ENCODE measurements around the gene HS3ST4. TPM values are rescaled to one million over a fixed set of nuclear protein-coding genes. Genes with fewer than 3 reads are reported as not detected.
"Not testable (repeated sequence)": the region's sequence is repeated elsewhere in the genome, so short reads cannot be mapped to it uniquely, and the experiment has no call there.

The HS3ST4 gene
- total RNA-seq, 1 donor from 2014 or later: not detected

- Histone ChIP-seq H3K4me3 (ENCODE audit: low read depth, low read length) (no peak overlapping the region), H3K36me3 (ENCODE audit: control insufficient read depth, insufficient read depth, low read length) (no peaks in the 10 kb centered on the region), H3K27me3 (ENCODE audit: control insufficient read depth, insufficient read depth, low read length) (no peaks in the 10 kb centered on the region)
- FAIRE-seq (no peak), DNase-seq (ENCODE audit: low read depth) (no peak)
- no peak for TF ChIP-seq CTCF (IDR thresholded peaks at IDR 0.05; ENCODE audit: insufficient read depth, low read length, severe bottlenecking)
These were observed 58.9 kb downstream of the HS3ST4 start for GRCh38 chr16:25750488-25751216.

GRCh38 chr16:25751230-25751835, 59.6 kb downstream of the HS3ST4 start:
- Histone ChIP-seq H3K27me3 (ENCODE audit: control insufficient read depth, insufficient read depth, low read length) (no peaks in the 10 kb centered on the region), H3K4me3 (ENCODE audit: low read depth, low read length) (no peak overlapping the region), H3K36me3 (ENCODE audit: control insufficient read depth, insufficient read depth, low read length) (no peaks in the 10 kb centered on the region)
- FAIRE-seq (no peak), DNase-seq (ENCODE audit: low read depth) (no peak)
- no peak for TF ChIP-seq CTCF (IDR thresholded peaks at IDR 0.05; ENCODE audit: insufficient read depth, low read length, severe bottlenecking)

DNA sequence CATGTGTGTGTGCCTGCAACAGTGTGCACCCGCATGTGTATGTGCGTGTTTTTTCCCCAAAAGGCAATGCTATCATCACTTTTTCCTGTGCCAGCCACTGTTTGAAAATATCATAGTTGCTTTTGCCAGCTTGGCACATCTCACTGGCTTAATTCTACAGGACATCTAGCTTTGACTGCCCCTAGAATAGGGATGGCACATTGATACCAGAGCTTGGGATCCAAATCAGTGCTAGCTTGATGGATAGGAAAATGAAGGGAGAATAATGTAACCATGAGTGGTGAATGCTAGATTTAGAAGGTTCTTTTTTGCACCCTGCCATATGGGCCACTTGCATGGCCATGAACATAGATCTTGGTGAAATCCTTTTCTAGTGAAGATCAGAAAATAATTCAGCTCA, 72.7 kb downstream of the HS3ST4 start:
- FAIRE-seq (no peak), DNase-seq (ENCODE audit: low read depth) (no peak)
- H3K4me3 ChIP-seq (ENCODE audit: low read depth, low read length): no peak overlapping the region
- no peaks in the 10 kb centered on the region for H3K27me3 ChIP-seq (ENCODE audit: control insufficient read depth, insufficient read depth, low read length)
- no peak for TF ChIP-seq CTCF (IDR thresholded peaks at IDR 0.05; ENCODE audit: insufficient read depth, low read length, severe bottlenecking)
- H3K36me3 ChIP-seq (ENCODE audit: control insufficient read depth, insufficient read depth, low read length): no peaks in the 10 kb centered on the region

GRCh38 chr16:25771216-25771615, 79.5 kb downstream of the HS3ST4 start:
- DNase-seq (ENCODE audit: low read depth) (no peak), FAIRE-seq (no peak)
- Histone ChIP-seq H3K4me3 (ENCODE audit: low read depth, low read length) (no peak overlapping the region), H3K36me3 (ENCODE audit: control insufficient read depth, insufficient read depth, low read length) (no peaks in the 10 kb centered on the region), H3K27me3 (ENCODE audit: control insufficient read depth, insufficient read depth, low read length) (no peaks in the 10 kb centered on the region)
- no peak for TF ChIP-seq CTCF (IDR thresholded peaks at IDR 0.05; ENCODE audit: insufficient read depth, low read length, severe bottlenecking)

- Histone ChIP-seq H3K36me3 (ENCODE audit: control insufficient read depth, insufficient read depth, low read length) (no peaks in the 10 kb centered on the region), H3K4me3 (ENCODE audit: low read depth, low read length) (no peak overlapping the region), H3K27me3 (ENCODE audit: control insufficient read depth, insufficient read depth, low read length) (no peaks in the 10 kb centered on the region)
- DNase-seq (ENCODE audit: low read depth) (no peak), FAIRE-seq (no peak)
- TF ChIP-seq CTCF (IDR thresholded peaks at IDR 0.05; ENCODE audit: insufficient read depth, low read length, severe bottlenecking): no peak
These were observed 80.2 kb downstream of the HS3ST4 start for GRCh38 chr16:25771812-25772568.

DNA sequence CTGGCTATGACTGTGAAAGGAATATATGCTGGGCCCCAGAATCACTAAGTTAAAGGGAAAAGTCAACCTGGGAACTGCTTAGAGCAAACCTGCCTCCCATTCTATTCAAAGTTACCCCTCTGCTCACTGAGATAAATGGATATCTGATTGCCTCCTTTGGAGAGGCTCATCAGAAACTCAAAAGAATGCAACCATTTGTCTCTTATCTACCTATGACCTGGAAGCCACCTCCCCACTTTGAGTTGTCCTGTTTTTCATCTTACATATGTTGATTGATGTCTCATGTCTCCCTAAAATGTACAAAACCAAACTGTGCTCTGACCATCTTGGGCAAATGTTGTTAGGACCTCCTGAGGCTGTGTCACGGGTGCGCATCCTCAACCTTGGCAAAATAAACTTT, 84.5 kb downstream of the HS3ST4 start:
- FAIRE-seq; H3K27me3 ChIP-seq (ENCODE audit: control insufficient read depth, insufficient read depth, low read length); DNase-seq (ENCODE audit: low read depth); H3K4me3 ChIP-seq (ENCODE audit: low read depth, low read length); H3K36me3 ChIP-seq (ENCODE audit: control insufficient read depth, insufficient read depth, low read length): not testable (repeated sequence)
